Stimulated activated CD8-positive, alpha-beta memory T cell treated with anti-CD3 and anti-CD28 coated beads, Interleukin-15, amount 100 ng/mL, for 4 hours (primary cell): ENCODE results near the gene TEX29.

Experiments
- DNase-seq, 2 donors: peaks; one replicate each; pipeline ENCODE4 v3.0.0-alpha.2; 2020; ENCODE audit warnings: low read depth in 2 of 2

TEX29 gene

GRCh38 chr13:111322001-111322915, 1.8 kb downstream of the TEX29 start:
- DNase-seq, result no peak

GRCh38 chr13:111322916-111323331, 2.5 kb downstream of the TEX29 start:
- no peak for DNase-seq

GRCh38 chr13:111323549-111323948, 3.1 kb downstream of the TEX29 start:
- no peak for DNase-seq

- DNase-seq, result no peak
These were observed 3.7 kb downstream of the TEX29 start for GRCh38 chr13:111323950-111324651.

GRCh38 chr13:111324736-111325135, 4.3 kb downstream of the TEX29 start:
- no peak for DNase-seq

GRCh38 chr13:111325146-111325890, 4.9 kb downstream of the TEX29 start:
- DNase-seq, result no peak

GRCh38 chr13:111325941-111326620, 5.6 kb downstream of the TEX29 start:
- no peak for DNase-seq

GRCh38 chr13:111326621-111326965, 6.2 kb downstream of the TEX29 start:
- no peak for DNase-seq

GRCh38 chr13:111326981-111327642, 6.7 kb downstream of the TEX29 start:
- DNase-seq, result no peak

- no peak for DNase-seq
These were observed 7.5 kb downstream of the TEX29 start for GRCh38 chr13:111327730-111328573.

- DNase-seq, result no peak
These were observed 8.3 kb downstream of the TEX29 start for GRCh38 chr13:111328574-111329410.

- no peak for DNase-seq
These were observed 9.2 kb downstream of the TEX29 start for GRCh38 chr13:111329641-111330040.

GRCh38 chr13:111330066-111330610, 9.7 kb downstream of the TEX29 start:
- no peak for DNase-seq

- DNase-seq, result no peak
These were observed 14.9 kb downstream of the TEX29 start for GRCh38 chr13:111335298-111335697.

- DNase-seq, result no peak
These were observed 16.2 kb downstream of the TEX29 start for GRCh38 chr13:111336666-111337065.

- DNase-seq, result no peak
These were observed 16.8 kb downstream of the TEX29 start for GRCh38 chr13:111337206-111337605.

- no peak for DNase-seq
These were observed 17.3 kb downstream of the TEX29 start for GRCh38 chr13:111337741-111338140.

- DNase-seq, result no peak
These were observed 18.4 kb downstream of the TEX29 start for GRCh38 chr13:111338841-111339240.
